ENCODE results near the gene C11orf21.

DNA sequence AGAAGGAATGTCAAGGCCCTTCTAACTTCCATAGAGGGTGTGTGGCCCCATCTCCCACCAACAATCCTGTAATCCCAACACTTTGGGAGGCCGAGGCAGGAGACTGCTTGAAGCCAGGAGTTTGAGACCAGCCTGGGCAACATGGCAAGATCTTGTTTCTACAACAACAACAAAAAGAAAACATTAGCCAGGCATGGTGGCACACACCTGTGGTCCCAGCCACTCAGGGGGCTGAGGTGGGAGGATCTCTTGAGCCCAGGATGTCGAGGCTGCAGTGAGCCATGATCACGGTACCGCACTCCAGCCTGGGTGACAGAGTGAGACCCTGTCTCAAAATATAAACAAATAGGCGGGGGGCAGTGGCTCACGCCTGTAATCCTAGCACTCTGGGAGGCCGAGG, 17.0 kb upstream of the C11orf21 start:
- TF ChIP-seq POLR2A (IDR thresholded peaks at IDR 0.05; ENCODE audit: control extremely low read depth in 1 of 2, low read depth in 2 of 2, low read length in 2 of 2) (no peak), ATF3 (IDR thresholded peaks at IDR 0.05; ENCODE audit: insufficient read depth, low read depth, low read length) (no peak), EZH2 (IDR thresholded peaks at IDR 0.05; ENCODE audit: low read depth, low read length, severe bottlenecking) (no peak), SUZ12 (IDR thresholded peaks at IDR 0.05; ENCODE audit: low read length) (no peak), PHF8 (conservative IDR thresholded peaks at IDR 0.05; ENCODE audit: low read depth, low read length) (no peak), SRF (IDR thresholded peaks at IDR 0.05; ENCODE audit: low read depth, low read length) (no peak), RFX5 (IDR thresholded peaks at IDR 0.05; ENCODE audit: borderline replicate concordance, low read depth, low read length) (no peak), YY1 (IDR thresholded peaks at IDR 0.05; ENCODE audit: low read depth, low read length) (no peak)
- TF ChIP-seq, protein P1, sequence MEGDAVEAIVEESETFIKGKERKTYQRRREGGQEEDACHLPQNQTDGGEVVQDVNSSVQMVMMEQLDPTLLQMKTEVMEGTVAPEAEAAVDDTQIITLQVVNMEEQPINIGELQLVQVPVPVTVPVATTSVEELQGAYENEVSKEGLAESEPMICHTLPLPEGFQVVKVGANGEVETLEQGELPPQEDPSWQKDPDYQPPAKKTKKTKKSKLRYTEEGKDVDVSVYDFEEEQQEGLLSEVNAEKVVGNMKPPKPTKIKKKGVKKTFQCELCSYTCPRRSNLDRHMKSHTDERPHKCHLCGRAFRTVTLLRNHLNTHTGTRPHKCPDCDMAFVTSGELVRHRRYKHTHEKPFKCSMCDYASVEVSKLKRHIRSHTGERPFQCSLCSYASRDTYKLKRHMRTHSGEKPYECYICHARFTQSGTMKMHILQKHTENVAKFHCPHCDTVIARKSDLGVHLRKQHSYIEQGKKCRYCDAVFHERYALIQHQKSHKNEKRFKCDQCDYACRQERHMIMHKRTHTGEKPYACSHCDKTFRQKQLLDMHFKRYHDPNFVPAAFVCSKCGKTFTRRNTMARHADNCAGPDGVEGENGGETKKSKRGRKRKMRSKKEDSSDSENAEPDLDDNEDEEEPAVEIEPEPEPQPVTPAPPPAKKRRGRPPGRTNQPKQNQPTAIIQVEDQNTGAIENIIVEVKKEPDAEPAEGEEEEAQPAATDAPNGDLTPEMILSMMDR (IDR thresholded peaks at IDR 0.05; ENCODE audit: control extremely low read depth in 1 of 3, insufficient read depth in 1 of 3, low read depth in 1 of 3, low read length in 3 of 3) = no peak
- TF ChIP-seq, protein P2, sequence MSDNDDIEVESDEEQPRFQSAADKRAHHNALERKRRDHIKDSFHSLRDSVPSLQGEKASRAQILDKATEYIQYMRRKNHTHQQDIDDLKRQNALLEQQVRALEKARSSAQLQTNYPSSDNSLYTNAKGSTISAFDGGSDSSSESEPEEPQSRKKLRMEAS (IDR thresholded peaks at IDR 0.05) = no peak

All from H1 (cell line).